Testis (tissue), 3 donors: ENCODE results near the gene LETM1. TPM values are rescaled to one million over a fixed set of nuclear protein-coding genes. Genes with fewer than 3 reads are reported as not detected.

ENCODE experiments used
- DNase-seq: peaks from one replicate; pipeline ENCODE4 v3.0.0-alpha.2; 2019
- H3K27ac ChIP-seq, 2 donors: fragments of 200-600 bp; sonication (generic); one replicate each; pipeline ENCODE4 v1.5.1; 2019
- H3K27me3 ChIP-seq: fragments of 200-600 bp; sonication (generic); one replicate; pipeline ENCODE4 v1.5.1; 2019
- H3K36me3 ChIP-seq: fragments of 200-600 bp; sonication (generic); one replicate; pipeline ENCODE4 v1.5.1; 2017; ENCODE audit warnings: low read depth; ENCODE audit errors: missing control alignments
- H3K4me1 ChIP-seq: fragments of 200-600 bp; sonication (generic); one replicate; pipeline ENCODE4 v1.5.1; 2019
- H3K4me3 ChIP-seq, 2 donors: fragments of 200-600 bp; sonication (generic); one replicate each; pipeline ENCODE4 v1.5.1; 2017 to 2019
- H3K9me3 ChIP-seq: fragments of 200-600 bp; sonication (generic); one replicate; pipeline ENCODE4 v1.5.1; 2017
- CTCF ChIP-seq, 3 experiments: fragments of 450-650 bp in 2 of 3; fragments of 200-600 bp in 1 of 3; sonication (generic) in 1 of 3; IDR thresholded peaks; one replicate each; pipeline ENCODE4 v1.5.1; 2016 to 2019; ENCODE audit warnings: antibody characterized with exemption in 3 of 3, mild to moderate bottlenecking in 2 of 3, moderate library complexity in 1 of 3
- POLR2A ChIP-seq: fragments of 450-650 bp; IDR thresholded peaks from one replicate; pipeline ENCODE4 v1.6.1; 2017; ENCODE audit warnings: antibody characterized with exemption, mild to moderate bottlenecking, moderate library complexity
- WGBS, 2 donors: methylation state at CpG; one replicate each; pipeline ENCODE4 v1.1.5; 2018; 5-methylcytosine and 5-hydroxymethylcytosine counted together
- intact Hi-C: fragments of 100-400 bp; cut with DNase I; formaldehyde crosslinking; loops from one replicate; pipeline ENCODE4 v1.15.1; 2023; ENCODE audit warnings: low total_unique reads
- polyA plus RNA-seq: library from polyadenylated mRNA; stranded (reverse); fragments of 350-450 nt; fragmentation: Illumina TruSeq; extraction: RNeasy Lipid Tissue Mini Kit (QIAGEN cat#74804); gene quantifications from one replicate; pipeline ENCODE4 v1.2.3, GENCODE V29; 2014; ENCODE audit warnings: low read depth, low replicate concordance; ENCODE audit not compliant: insufficient read depth
- total RNA-seq, 2 donors: library from RNA; depleted of rRNA; stranded (reverse); fragments of >200 nt; gene quantifications; one replicate each; pipeline ENCODE4 v1.2.3, GENCODE V29; 2016

The LETM1 gene
- total and polyA plus RNA-seq, 3 donors from 2014 or later = 38.1 to 124 (median 90.7) TPM

DNA sequence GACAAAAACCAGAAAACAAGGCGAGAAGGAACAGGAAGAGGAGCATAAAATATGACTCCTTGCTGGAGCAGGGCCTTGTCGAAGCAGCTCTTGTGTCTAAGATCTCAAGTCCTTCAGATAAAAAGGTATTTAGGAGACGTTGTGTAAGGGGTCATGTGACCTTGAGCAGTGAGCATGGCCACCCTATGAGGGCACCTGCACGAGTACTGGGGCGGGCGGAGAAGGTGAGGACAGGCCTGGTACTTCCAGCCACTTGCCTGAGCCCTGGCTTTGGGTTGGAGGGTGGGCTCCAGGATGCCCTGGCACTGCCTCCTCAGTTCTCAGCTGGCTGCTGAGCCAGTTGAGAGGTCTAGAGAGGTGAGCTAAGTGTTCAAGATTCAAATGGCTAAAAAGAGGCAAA lies 45.2 kb upstream of the LETM1 start:
- 78 to 88% methylated on average over 6 of the region's 6 CpGs for WGBS, 2 donors
- Histone ChIP-seq H3K9me3 (no peaks in the 10 kb centered on the region), H3K4me1 (no peaks in the 10 kb centered on the region), H3K36me3 (no peaks in the 10 kb centered on the region), H3K27ac (no peak overlapping the region), H3K4me3 (no peak overlapping the region), H3K27me3 (no peaks in the 10 kb centered on the region)
- DNase-seq = no peak
- no peak for TF ChIP-seq POLR2A
- TF ChIP-seq CTCF (IDR thresholded peaks at IDR 0.05) = no peak
- intact Hi-C loops = loop anchor here (10.0 kb wide), 1 partner anchor 146 kb away; no protein-coding TSS in a partner anchor

GRCh38 chr4:1900624-1901023 lies 44.7 kb upstream of the LETM1 start:
- no peak overlapping the region for H3K27ac ChIP-seq
- 88 to 92% methylated on average over 16 of the region's 16 CpGs for WGBS, 2 donors
- H3K4me1 ChIP-seq = no peaks in the 10 kb centered on the region
- no peak for DNase-seq
- intact Hi-C loops = loop anchor here (10.0 kb wide), 1 partner anchor 146 kb away; no protein-coding TSS in a partner anchor
- TF ChIP-seq POLR2A (no peak), CTCF (IDR thresholded peaks at IDR 0.05) (no peak)
- H3K9me3 ChIP-seq = no peaks in the 10 kb centered on the region
- no peaks in the 10 kb centered on the region for H3K27me3 ChIP-seq
- H3K36me3 ChIP-seq = no peaks in the 10 kb centered on the region
- H3K4me3 ChIP-seq = no peak overlapping the region

DNA sequence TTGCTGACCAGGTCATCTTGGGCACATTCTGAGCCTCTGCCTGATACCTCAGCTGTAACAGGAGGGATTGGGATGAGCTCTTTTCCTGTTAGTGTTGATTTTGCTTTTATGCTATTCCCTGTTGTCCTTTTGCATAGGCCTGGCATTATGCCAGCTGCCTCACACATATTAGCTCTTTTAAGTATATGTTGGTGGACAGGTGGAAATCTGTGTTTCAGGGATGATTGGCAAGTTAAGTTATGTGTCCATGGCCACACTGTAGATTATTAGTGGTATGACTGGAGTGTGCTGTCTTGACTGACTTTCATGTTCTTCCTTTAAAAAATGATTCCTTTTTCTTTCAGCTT lies 44.1 kb upstream of the LETM1 start:
- no peak for DNase-seq
- intact Hi-C loops = loop anchor here (10.0 kb wide), 1 partner anchor 145 kb away; no protein-coding TSS in a partner anchor

GRCh38 chr4:1899149-1900086 lies 43.5 kb upstream of the LETM1 start:
- Histone ChIP-seq H3K27me3 (no peaks in the 10 kb centered on the region), H3K4me3 (no peak overlapping the region), H3K9me3 (no peaks in the 10 kb centered on the region), H3K27ac (no peak overlapping the region), H3K36me3 (no peaks in the 10 kb centered on the region), H3K4me1 (no peaks in the 10 kb centered on the region)
- peak; percentile 84 to 94 (median 88) for TF ChIP-seq CTCF (IDR thresholded peaks at IDR 0.05)
- no peak for TF ChIP-seq POLR2A
- peak; percentile 78 for DNase-seq
- intact Hi-C loops = loop anchor here (10.0 kb wide), 1 partner anchor 145 kb away; no protein-coding TSS in a partner anchor
- WGBS, 2 donors = 36 to 38% methylated on average over 12 to 15 of the region's 15 CpGs

More for the DNA sequence above, 44.1 kb upstream of the LETM1 start:
- Histone ChIP-seq H3K36me3 (no peaks in the 10 kb centered on the region), H3K27me3 (no peaks in the 10 kb centered on the region), H3K4me1 (no peaks in the 10 kb centered on the region), H3K4me3 (no peak overlapping the region), H3K27ac (no peak overlapping the region), H3K9me3 (no peaks in the 10 kb centered on the region)
- no peak for TF ChIP-seq POLR2A
- TF ChIP-seq CTCF (IDR thresholded peaks at IDR 0.05) = no peak
